ENCODE results near the gene SYNE4.

Gene SYNE4

DNA sequence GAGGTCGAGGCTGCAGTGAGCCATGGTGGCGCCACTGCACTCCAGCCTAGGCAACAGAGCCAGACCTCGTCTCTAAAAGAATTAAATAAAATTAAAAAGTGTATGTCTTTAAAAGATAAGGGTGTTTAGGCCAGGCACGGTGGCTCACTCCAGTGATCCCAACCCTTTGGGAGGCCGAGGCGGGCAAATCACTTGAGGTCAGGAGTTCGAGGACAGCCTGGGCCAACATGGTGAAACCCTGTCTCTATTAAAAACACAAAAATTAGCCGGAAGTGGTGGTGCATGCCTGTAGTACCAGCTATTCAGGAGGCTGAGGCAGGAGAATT lies 21.1 kb downstream of the SYNE4 start:
- POLR2A ChIA-PET: interaction anchor here (0.6 to 1.9 kb wide), 3 partner anchors 27 to 140 kb away, joined by 3 to 5 read pairs (median 5); partner anchors contain the start of gene ALKBH6
- TF ChIP-seq ZNF280C (tag by site-specific recombination; IDR thresholded peaks at IDR 0.05) (no peak), ZBTB1 (tag by site-specific recombination; IDR thresholded peaks at IDR 0.05) (no peak), ZNF626 (tag by site-specific recombination; IDR thresholded peaks at IDR 0.05) (no peak), ZNF155 (tag by site-specific recombination; IDR thresholded peaks at IDR 0.05) (no peak), ZNF580 (tag by site-specific recombination; IDR thresholded peaks at IDR 0.05) (peak; percentile 87), REPIN1 (tag by site-specific recombination; IDR thresholded peaks at IDR 0.05; ENCODE audit: low read depth) (no peak), ZNF768 (tag by site-specific recombination; IDR thresholded peaks at IDR 0.05) (no peak), KLF10 (tag by site-specific recombination; IDR thresholded peaks at IDR 0.05) (no peak), ZNF302 (tag by site-specific recombination; IDR thresholded peaks at IDR 0.05; ENCODE audit: low read depth) (no peak), ZBTB44 (tag by site-specific recombination; IDR thresholded peaks at IDR 0.05) (no peak), BCL11A (tag by site-specific recombination; IDR thresholded peaks at IDR 0.05; ENCODE audit: low read depth) (no peak), ZNF335 (tag by site-specific recombination; conservative IDR thresholded peaks at IDR 0.05) (peak; percentile 84), ZNF433 (tag by site-specific recombination; IDR thresholded peaks at IDR 0.05; ENCODE audit: low read depth) (no peak), ZNF544 (tag by site-specific recombination; IDR thresholded peaks at IDR 0.05) (no peak), ZNF23 (tag by site-specific recombination; IDR thresholded peaks at IDR 0.05; ENCODE audit: borderline replicate concordance) (no peak), GFI1B (tag by site-specific recombination; IDR thresholded peaks at IDR 0.05) (no peak; the same call in 1 of the 2 replicates), ZNF658 (tag by site-specific recombination; IDR thresholded peaks at IDR 0.05) (no peak), ZBTB10 (tag by site-specific recombination; IDR thresholded peaks at IDR 0.05) (no peak), ZNF549 (tag by site-specific recombination; IDR thresholded peaks at IDR 0.05) (no peak), PATZ1 (tag by site-specific recombination; IDR thresholded peaks at IDR 0.05) (no peak), ZNF221 (tag by site-specific recombination; IDR thresholded peaks at IDR 0.05; ENCODE audit: borderline replicate concordance) (no peak), ZNF24 (tag by site-specific recombination; IDR thresholded peaks at IDR 0.05) (no peak), ZNF548 (tag by site-specific recombination; IDR thresholded peaks at IDR 0.05) (no peak), ZNF521 (tag by site-specific recombination; IDR thresholded peaks at IDR 0.05) (no peak), ZNF16 (tag by site-specific recombination; IDR thresholded peaks at IDR 0.05; ENCODE audit: low read depth) (peak; percentile 36; the same call in 1 of the 2 replicates)
- TF ChIP-seq, protein P1, sequence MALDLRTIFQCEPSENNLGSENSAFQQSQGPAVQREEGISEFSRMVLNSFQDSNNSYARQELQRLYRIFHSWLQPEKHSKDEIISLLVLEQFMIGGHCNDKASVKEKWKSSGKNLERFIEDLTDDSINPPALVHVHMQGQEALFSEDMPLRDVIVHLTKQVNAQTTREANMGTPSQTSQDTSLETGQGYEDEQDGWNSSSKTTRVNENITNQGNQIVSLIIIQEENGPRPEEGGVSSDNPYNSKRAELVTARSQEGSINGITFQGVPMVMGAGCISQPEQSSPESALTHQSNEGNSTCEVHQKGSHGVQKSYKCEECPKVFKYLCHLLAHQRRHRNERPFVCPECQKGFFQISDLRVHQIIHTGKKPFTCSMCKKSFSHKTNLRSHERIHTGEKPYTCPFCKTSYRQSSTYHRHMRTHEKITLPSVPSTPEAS (tag by site-specific recombination; IDR thresholded peaks at IDR 0.05): no peak

More for the DNA sequence above, 21.1 kb downstream of the SYNE4 start:
- H3K4me1 ChIP-seq (ENCODE audit: control insufficient read depth, insufficient read depth, low read length): peaks cover 8% of the 10 kb centered on the region
- H3K27ac ChIP-seq (ENCODE audit: extremely low read depth, low read depth, low read length): no peak overlapping the region
- H3K36me3 ChIP-seq (ENCODE audit: control insufficient read depth in 2 of 2, insufficient read depth in 1 of 2, low read length in 2 of 2): no peaks in the 10 kb centered on the region
- H3K4me3 ChIP-seq (ENCODE audit: low read depth, low read length): no peak overlapping the region
- H3K9me3 ChIP-seq (ENCODE audit: control insufficient read depth, insufficient read depth, low read depth, low read length): no peaks in the 10 kb centered on the region
- CTCF ChIA-PET: interaction anchor here (0.7 to 2.2 kb wide), 4 partner anchors 10 to 52 kb away, joined by 3 to 9 read pairs (median 4); no protein-coding TSS in a partner anchor

Measured in HEK293 (cell line).